Breast epithelium (tissue), 4 donors: ENCODE results near the gene GPR39. TPM values are rescaled to one million over a fixed set of nuclear protein-coding genes. Genes with fewer than 3 reads are reported as not detected.

ENCODE experiments used
- DNase-seq, 2 donors: peaks; one replicate each; pipeline ENCODE4 v3.0.0-alpha.2; 2019; ENCODE audit warnings: low spot score in 2 of 2
- H3K27ac ChIP-seq, 2 donors: fragments of 200-600 bp; sonication (generic) in 1 of 2; one replicate each; pipeline ENCODE4 v1.5.1; 2016 to 2019; ENCODE audit warnings: mild to moderate bottlenecking in 1 of 2
- H3K27me3 ChIP-seq, 2 donors: fragments of 200-600 bp; sonication (generic) in 1 of 2; one replicate each; pipeline versions ENCODE4 v1.5.1 to v1.6.0; 2017 to 2019; ENCODE audit warnings: control low read depth in 1 of 2, mild to moderate bottlenecking in 1 of 2
- H3K36me3 ChIP-seq: fragments of 200-600 bp; one replicate; pipeline ENCODE4 v1.5.1; 2019
- H3K4me1 ChIP-seq, 2 donors: fragments of 200-600 bp; sonication (generic); one replicate each; pipeline ENCODE4 v1.5.1; 2016 to 2019; ENCODE audit warnings: control low read depth in 1 of 2
- H3K4me3 ChIP-seq, 3 donors: fragments of 200-600 bp; sonication (generic); 1 replicate in 2 of 3; 2 replicates in 1 of 3; pipeline ENCODE4 v1.5.1; 2016 to 2019; ENCODE audit warnings: mild to moderate bottlenecking in 3 of 3, moderate library complexity in 2 of 3
- H3K9me3 ChIP-seq, 2 donors: fragments of 200-600 bp; sonication (generic) in 1 of 2; one replicate each; pipeline ENCODE4 v1.5.1; 2016 to 2019; ENCODE audit warnings: control low read depth in 1 of 2
- POLR2A ChIP-seq: fragments of 450-650 bp; IDR thresholded peaks from one replicate; pipeline ENCODE4 v1.6.1; 2016; ENCODE audit warnings: antibody characterized with exemption, mild to moderate bottlenecking, moderate library complexity
- POLR2AphosphoS5 ChIP-seq, 3 donors: sonication (generic); formaldehyde crosslinking; IDR thresholded peaks; one replicate each; pipeline ENCODE4 v1.6.1; 2017; ENCODE audit warnings: antibody characterized with exemption in 3 of 3
- intact Hi-C: fragments of 100-400 bp; cut with DNase I; formaldehyde crosslinking; loops from one replicate; pipeline ENCODE4 v1.15.1; 2023; ENCODE audit warnings: low total_unique reads
- total RNA-seq, 3 donors: library from RNA; depleted of rRNA; stranded (reverse); fragments of >200 nt; gene quantifications; one replicate each; pipeline ENCODE4 v1.1.0, GENCODE V29; 2016
- TF ChIP-seq, protein P1 (sequence below), 3 donors: fragments of 450-650 bp; IDR thresholded peaks; one replicate each; pipeline ENCODE4 v1.5.1; 2016 to 2017; ENCODE audit warnings: antibody characterized with exemption in 3 of 3, mild to moderate bottlenecking in 3 of 3, moderate library complexity in 3 of 3

The GPR39 gene
- total RNA-seq, 3 donors from 2014 or later = 0.16 to 10.4 (median 8.2) TPM

GRCh38 chr2:132659331-132659730, 242.7 kb downstream of the GPR39 start:
- intact Hi-C loops = no loop called here
- Histone ChIP-seq H3K27me3 (no peaks in the 10 kb centered on the region), H3K4me3 (no peak overlapping the region), H3K36me3 (no peaks in the 10 kb centered on the region), H3K9me3 (no peaks in the 10 kb centered on the region), H3K27ac (no peak overlapping the region), H3K4me1 (no peaks in the 10 kb centered on the region)
- TF ChIP-seq, protein P1, sequence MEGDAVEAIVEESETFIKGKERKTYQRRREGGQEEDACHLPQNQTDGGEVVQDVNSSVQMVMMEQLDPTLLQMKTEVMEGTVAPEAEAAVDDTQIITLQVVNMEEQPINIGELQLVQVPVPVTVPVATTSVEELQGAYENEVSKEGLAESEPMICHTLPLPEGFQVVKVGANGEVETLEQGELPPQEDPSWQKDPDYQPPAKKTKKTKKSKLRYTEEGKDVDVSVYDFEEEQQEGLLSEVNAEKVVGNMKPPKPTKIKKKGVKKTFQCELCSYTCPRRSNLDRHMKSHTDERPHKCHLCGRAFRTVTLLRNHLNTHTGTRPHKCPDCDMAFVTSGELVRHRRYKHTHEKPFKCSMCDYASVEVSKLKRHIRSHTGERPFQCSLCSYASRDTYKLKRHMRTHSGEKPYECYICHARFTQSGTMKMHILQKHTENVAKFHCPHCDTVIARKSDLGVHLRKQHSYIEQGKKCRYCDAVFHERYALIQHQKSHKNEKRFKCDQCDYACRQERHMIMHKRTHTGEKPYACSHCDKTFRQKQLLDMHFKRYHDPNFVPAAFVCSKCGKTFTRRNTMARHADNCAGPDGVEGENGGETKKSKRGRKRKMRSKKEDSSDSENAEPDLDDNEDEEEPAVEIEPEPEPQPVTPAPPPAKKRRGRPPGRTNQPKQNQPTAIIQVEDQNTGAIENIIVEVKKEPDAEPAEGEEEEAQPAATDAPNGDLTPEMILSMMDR (IDR thresholded peaks at IDR 0.05) = no peak
- TF ChIP-seq POLR2AphosphoS5 (IDR thresholded peaks at IDR 0.05) (no peak), POLR2A (no peak)
- no peak for DNase-seq

DNA sequence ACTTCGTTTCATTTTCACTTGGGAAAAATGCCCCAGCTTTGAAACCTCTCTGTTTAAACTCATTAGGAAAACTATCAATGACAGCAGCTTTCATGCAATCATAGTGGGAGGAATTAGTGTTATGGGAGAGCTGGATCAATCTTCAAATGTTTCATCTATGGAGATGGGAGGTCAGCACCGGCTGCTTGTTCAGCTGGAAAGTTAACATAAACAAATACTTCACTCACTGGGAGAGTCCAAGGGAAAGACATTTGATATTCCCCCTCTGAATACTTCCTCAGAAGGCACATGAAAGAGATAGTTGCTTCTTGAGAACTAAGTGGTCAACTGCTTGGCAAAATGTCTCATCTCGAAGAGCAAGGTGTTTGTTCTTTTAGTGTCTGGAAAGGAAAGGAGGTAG, 246.1 kb downstream of the GPR39 start:
- H3K27ac ChIP-seq = no peak overlapping the region
- TF ChIP-seq POLR2A (no peak), POLR2AphosphoS5 (IDR thresholded peaks at IDR 0.05) (no peak)
- TF ChIP-seq, protein P1 (IDR thresholded peaks at IDR 0.05) = no peak
- H3K27me3 ChIP-seq = no peaks in the 10 kb centered on the region
- no peak overlapping the region for H3K4me3 ChIP-seq
- intact Hi-C loops = no loop called here
- no peak for DNase-seq
- no peaks in the 10 kb centered on the region for H3K36me3 ChIP-seq
- H3K9me3 ChIP-seq = no peaks in the 10 kb centered on the region
- no peaks in the 10 kb centered on the region for H3K4me1 ChIP-seq

DNA sequence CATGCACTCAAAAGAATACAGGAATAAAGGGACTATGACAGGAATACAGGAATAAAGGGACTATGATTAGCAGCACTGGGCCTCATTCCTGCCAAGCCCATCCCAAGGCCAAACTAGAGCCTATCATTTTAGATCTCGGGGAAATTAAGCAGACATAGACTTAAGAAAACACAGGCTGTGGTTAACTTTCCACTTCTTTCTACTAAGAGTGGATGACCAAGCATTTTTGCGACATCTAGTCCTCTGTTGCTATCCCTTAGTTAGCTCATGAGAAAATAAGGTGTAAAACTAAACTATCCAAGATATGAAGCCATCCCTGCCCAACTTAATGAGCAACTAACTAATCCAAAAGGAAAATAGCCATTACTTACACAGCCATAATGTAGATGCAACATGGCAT, 247.5 kb downstream of the GPR39 start:
- TF ChIP-seq POLR2AphosphoS5 (IDR thresholded peaks at IDR 0.05) = no peak
- TF ChIP-seq POLR2A = no peak
- TF ChIP-seq, protein P1 (IDR thresholded peaks at IDR 0.05) = no peak
- no peaks in the 10 kb centered on the region for H3K4me1 ChIP-seq
- no peaks in the 10 kb centered on the region for H3K36me3 ChIP-seq
- H3K27ac ChIP-seq = no peak overlapping the region
- H3K27me3 ChIP-seq = peaks cover 0 to 10% of the 10 kb centered on the region in 2 donors
- DNase-seq = no peak
- no peaks in the 10 kb centered on the region for H3K9me3 ChIP-seq
- intact Hi-C loops = no loop called here
- H3K4me3 ChIP-seq = no peak overlapping the region

DNA sequence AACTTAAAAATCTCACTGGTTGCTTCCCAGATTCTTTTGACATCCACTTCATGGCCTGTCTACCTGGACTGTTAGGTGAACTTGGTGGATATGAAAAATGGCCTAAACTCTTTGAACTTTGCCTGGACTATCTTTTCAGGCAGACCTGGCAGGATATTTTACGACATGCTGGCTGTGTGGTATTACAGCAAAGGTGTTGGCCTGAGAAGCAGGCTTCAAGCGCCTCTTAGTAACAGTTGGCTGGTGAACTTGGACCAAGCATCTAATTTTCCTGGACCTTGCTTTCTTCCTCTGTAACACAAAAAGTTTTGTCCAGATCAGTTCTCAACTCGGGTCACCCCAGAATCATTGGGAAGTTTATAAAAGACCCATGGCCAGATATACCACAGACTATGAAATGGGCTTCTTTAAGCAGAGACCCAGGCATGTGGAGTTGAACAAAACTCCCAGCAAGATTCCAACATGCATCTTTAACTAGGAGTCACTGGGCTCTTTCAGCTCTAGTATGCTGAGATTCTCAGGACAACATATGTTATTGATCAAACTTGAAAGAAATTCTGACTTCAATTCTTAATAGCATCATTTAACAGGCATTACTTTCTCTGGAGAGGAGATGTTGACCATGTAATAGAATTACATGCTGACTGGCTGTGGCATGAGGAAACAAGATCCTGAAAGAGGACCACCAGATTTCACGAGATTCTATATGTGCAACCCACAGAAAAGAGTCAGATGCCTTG, 249.0 kb downstream of the GPR39 start:
- H3K27ac ChIP-seq = no peak overlapping the region
- no peak overlapping the region for H3K4me3 ChIP-seq
- H3K4me1 ChIP-seq = peaks cover 0 to 10% of the 10 kb centered on the region in 2 donors
- TF ChIP-seq POLR2A = no peak
- TF ChIP-seq, protein P1 (IDR thresholded peaks at IDR 0.05) = no peak
- no peak for TF ChIP-seq POLR2AphosphoS5 (IDR thresholded peaks at IDR 0.05)
- H3K27me3 ChIP-seq = peaks cover 3 to 21% of the 10 kb centered on the region in 2 donors
- no peak for DNase-seq
- H3K9me3 ChIP-seq = no peaks in the 10 kb centered on the region
- intact Hi-C loops = no loop called here
- no peaks in the 10 kb centered on the region for H3K36me3 ChIP-seq

GRCh38 chr2:132667706-132668105, 251.1 kb downstream of the GPR39 start:
- H3K9me3 ChIP-seq = no peaks in the 10 kb centered on the region
- no peaks in the 10 kb centered on the region for H3K36me3 ChIP-seq
- no peak overlapping the region for H3K27ac ChIP-seq
- H3K4me3 ChIP-seq = no peak overlapping the region
- intact Hi-C loops = no loop called here
- H3K4me1 ChIP-seq = peaks cover 0 to 11% of the 10 kb centered on the region in 2 donors
- no peak for DNase-seq
- peaks cover 3 to 21% of the 10 kb centered on the region in 2 donors for H3K27me3 ChIP-seq
- no peak for TF ChIP-seq POLR2A
- TF ChIP-seq, protein P1 (IDR thresholded peaks at IDR 0.05) = no peak
